Adipose tissue (tissue), 3 donors: ENCODE measurements around the gene PRDX5. TPM values are rescaled to one million over a fixed set of nuclear protein-coding genes. Genes with fewer than 3 reads are reported as not detected.
A peak's percentile ranks its signal among the peaks of the same experiment; 100 is the strongest.
"Not testable (repeated sequence)": the region's sequence is repeated elsewhere in the genome, so short reads cannot be mapped to it uniquely, and the experiment has no call there.

ENCODE experiments used
- H3K27ac ChIP-seq: one replicate; pipeline ENCODE4 v1.5.1; 2013; ENCODE audit warnings: low read depth, low read length
- WGBS, 3 donors: extraction: QIAGEN DNeasy Blood & Tissue Kit; methylation state at CpG; one replicate each; pipeline ENCODE4 v1.1.7; 2013; 5-methylcytosine and 5-hydroxymethylcytosine counted together
- polyA plus RNA-seq, 3 donors: library from polyadenylated mRNA; stranded (reverse); fragments of 200-250 nt; gene quantifications; one replicate each; pipeline ENCODE4 v1.2.3, GENCODE V29; 2013
- donor health status: healthy with polysubstance abuse.
- donor health status: Bipolar disorder and iron deficiency.
- donor health status: healthy.

The PRDX5 gene
- polyA plus RNA-seq, 3 donors: 183 to 391 (median 277) TPM

DNA sequence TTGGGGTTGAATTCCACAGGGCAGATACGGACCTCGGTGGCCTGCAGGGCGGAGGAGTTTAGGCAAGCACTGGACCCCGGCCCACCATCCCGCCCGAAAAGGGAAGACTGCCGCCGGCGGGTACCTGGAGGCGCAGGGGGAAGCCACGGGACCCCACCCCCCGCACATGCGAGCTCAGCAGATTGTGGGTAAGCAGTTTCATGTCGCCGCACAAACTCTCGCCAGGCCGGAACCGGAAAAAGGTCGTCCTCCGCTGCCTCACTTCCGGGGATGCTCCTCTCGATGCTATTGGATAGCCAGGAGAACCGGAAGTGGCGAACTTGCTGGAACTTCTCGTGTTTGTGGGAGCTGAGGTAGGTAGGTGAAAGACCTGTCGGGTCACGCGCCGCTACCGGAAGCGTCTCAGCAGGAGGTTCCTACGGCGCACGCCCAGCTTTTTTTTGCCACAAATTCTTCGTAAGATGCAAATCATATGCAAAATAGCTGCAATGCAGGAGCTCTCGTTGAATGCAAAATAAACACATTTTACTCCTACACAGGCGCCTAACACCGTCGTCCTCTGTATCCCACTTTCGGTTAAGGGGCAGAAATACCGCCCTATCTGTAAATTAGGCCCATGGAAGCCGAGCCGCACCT, 478 bp upstream of the PRDX5 start, which contains the start of gene TRMT112:
TSS of gene TRMT112 (minus strand) at position 235 of the 636 bp plus-strand sequence. CDS start at position 202, 33 bp downstream.
- WGBS, 3 donors: 0% methylated on average over 43 of the region's 43 CpGs
- peak within 1 kb of the TSS; percentile 63 for H3K27ac ChIP-seq

DNA sequence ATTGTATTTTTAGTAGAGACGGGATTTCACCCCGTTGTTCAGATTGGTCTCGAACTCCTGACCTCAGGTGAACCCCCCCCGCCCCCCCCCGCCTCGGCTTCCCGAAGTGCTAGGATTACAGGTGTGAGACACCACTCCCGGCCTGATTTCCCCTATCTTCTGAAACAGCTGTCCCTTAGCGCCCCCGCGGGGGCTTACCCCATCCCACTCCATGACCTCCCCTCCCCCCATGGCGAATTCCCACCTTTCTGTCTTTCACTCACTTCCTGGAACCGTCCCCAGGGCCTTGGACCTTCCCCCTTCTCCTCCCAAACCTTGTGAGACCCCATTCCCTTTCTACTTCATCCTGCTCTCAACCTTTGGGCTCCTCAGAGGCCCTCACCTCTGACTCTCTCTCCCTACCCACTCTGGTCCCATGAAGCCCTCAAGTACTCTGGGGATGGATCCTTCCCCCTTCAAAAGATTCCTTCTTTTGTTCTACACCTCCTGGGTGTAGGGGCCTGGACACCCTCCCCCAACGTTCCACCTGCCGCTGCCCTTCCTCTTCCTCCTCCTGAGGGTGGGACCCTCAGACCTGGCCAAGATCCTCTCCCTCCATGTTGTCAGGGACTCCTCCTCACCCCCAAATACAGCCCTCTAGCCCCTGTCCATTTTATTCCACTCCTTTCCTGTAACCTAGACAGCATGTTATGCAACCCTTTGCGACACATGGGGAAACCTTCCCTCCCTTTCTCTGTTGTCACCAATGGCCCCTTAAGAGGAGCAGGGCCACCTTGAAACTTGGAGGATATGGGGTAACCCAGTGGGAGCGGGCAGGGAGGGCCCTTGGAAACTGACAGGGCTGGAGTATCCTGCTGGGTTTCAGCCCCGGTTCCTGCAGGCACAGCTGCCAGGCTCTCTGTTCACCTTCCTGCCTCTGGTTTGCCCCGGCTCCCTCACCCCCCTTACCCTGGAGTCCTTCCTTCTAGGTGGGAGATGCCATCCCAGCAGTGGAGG, 1.1 kb downstream of the PRDX5 start:
- H3K27ac ChIP-seq: peak overlapping the region; percentile 4
- 16 to 23% (median 19%) methylated on average over 17 to 19 of the region's 19 CpGs for WGBS, 3 donors

DNA sequence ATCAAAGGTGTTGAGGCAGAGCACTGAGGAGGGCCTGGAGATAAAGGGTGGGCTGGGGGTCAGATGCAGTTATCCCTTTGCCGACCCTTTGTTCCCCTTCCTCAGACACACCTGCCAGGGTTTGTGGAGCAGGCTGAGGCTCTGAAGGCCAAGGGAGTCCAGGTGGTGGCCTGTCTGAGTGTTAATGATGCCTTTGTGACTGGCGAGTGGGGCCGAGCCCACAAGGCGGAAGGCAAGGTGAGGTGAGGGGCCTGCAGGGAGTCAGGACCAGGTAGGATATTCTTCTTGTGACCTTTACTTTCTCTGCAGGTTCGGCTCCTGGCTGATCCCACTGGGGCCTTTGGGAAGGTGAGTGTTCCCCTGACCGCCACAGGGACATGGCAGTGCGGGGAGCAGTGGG, 2.6 kb downstream of the PRDX5 start:
- no peak overlapping the region for H3K27ac ChIP-seq

DNA sequence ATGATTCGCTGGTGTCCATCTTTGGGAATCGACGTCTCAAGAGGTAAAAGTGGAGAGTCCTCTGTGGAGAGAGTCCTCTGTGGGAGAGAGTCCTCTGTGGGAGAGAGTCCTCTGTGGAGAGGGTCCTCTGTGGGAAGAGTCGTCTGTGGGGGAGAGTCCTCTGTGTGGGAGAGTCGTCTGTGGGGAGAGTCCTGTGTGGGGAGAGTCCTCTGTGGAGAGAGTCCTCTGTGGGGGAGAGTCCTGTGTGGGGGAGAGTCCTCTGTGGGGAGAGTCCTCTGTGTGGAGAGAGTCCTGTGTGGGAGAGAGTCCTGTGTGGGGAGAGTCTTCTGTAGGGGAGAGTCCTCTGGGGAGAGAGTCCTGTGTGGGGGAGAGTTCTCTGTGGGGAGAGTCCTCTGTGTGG, 3.1 kb downstream of the PRDX5 start:
- 81 to 84% (median 83%) methylated on average over 5 of the region's 5 CpGs for WGBS, 3 donors
- H3K27ac ChIP-seq: no peak overlapping the region

More for the DNA sequence above, 2.6 kb downstream of the PRDX5 start:
- WGBS, 3 donors: 92 to 95% (median 93%) methylated on average over 7 of the region's 7 CpGs

DNA sequence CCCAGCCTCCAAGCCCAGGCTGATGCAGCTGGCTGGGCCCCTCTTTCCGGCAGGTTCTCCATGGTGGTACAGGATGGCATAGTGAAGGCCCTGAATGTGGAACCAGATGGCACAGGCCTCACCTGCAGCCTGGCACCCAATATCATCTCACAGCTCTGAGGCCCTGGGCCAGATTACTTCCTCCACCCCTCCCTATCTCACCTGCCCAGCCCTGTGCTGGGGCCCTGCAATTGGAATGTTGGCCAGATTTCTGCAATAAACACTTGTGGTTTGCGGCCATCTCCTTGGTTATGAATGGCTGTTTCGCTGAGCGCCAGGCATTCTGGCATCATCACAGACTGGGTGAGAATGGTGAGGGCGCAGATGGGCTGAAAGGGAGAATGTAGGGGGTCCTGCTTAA, 3.6 kb downstream of the PRDX5 start:
- 56 to 91% (median 86%) methylated on average over 5 of the region's 5 CpGs for WGBS, 3 donors
- no peak overlapping the region for H3K27ac ChIP-seq

DNA sequence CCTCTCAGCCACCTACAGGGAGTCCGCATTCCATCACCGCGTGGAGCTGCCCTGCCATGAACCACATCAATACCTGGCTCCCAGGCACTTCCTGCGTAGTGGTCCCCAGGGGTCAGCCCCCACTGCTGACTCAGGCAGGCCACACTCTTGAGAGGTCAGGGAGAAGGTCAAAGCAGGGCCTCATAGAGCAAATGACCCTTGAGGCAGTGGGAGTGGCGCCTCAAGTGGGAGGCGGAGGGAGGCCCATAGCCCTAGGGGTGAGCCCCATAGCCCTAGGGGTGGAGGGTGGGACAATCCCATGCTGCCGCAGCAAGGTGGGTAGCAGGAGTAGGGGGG, 5.0 kb downstream of the PRDX5 start:
- 82 to 87% (median 83%) methylated on average over 7 of the region's 7 CpGs for WGBS, 3 donors
- no peak overlapping the region for H3K27ac ChIP-seq

DNA sequence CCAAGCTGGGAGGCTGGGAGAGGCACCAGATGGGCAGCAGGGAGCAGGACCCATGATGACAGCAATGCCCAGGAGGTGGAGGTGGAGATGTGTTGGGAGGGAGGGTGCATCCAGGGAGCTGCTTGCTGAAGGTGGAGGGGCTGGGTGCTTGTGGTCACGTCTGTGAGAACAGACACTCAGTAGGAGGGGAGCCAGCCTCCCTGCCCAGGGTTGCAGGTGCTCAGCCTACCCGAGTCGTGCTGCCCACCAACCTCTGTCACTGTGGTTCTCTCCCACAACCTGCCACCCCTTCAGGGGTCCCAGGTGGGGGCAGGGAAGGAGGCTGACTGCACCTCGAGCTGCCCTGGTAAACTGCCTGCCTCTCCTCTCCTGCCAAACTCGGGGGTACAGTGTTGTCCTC, 5.5 kb downstream of the PRDX5 start:
- H3K27ac ChIP-seq: no peak overlapping the region

DNA sequence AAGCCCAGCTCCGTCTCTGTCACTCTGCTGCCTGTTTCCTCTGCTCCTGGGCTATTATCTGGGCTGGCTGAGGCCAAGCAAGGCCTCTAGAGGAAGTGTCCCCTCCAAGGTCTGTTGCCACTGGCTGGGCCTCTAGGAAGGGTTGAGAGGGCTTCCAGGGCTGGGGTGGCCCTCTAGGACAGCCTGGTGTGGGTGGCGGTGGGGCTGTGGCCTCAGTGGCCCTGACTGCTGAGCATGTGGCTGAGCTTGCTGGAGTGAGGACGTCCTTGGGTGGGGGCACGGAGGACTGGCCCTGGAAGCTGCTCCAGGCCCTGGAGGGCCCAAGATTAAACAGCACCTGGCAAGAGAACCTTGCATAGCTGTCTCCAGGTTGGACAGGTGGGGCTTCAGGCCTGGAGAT, 6.1 kb downstream of the PRDX5 start:
- 77 to 85% (median 83%) methylated on average over 4 of the region's 4 CpGs for WGBS, 3 donors
- not testable (repeated sequence) for H3K27ac ChIP-seq

More for the DNA sequence above, 5.5 kb downstream of the PRDX5 start:
- WGBS, 3 donors: 65 to 76% (median 73%) methylated on average over 5 of the region's 5 CpGs

DNA sequence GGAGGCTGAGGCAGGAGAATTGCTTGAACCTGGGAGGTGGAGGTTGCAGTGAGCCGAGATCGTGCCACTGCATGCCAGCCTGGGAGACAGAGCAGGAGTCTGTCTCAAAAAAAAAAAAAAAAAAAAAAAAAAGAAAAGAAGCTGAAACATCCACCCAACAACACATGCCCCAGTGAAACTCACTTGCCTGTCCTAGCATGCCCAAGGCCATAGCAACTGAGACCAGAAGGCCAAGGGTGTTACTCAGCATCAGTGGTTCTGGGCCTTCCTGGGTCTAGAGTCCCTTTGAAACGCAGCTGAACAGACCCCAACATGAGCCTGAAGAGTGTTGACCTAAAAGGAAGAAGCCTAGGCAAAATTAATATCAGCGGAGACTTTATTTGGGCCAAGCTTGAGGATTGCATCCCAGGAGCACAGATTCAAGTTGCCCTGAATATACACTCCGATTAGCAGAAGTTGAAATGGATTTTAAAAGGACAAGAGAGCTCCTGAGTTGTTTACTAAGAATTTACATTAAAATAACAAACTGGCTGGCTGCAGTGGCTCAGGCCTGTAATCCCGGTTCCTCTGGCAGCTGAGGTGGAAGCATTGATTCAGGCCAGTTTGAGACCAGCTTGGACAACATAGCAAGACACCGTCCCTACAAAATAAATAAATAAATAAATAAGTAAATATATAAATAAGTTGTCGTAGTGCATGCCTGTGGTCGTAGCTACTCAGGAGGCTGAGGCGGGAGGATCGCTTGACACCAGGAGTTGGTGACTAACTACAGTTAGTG, 7.0 kb downstream of the PRDX5 start:
- no peak overlapping the region for H3K27ac ChIP-seq
- 88 to 92% (median 92%) methylated on average over 11 of the region's 11 CpGs for WGBS, 3 donors

DNA sequence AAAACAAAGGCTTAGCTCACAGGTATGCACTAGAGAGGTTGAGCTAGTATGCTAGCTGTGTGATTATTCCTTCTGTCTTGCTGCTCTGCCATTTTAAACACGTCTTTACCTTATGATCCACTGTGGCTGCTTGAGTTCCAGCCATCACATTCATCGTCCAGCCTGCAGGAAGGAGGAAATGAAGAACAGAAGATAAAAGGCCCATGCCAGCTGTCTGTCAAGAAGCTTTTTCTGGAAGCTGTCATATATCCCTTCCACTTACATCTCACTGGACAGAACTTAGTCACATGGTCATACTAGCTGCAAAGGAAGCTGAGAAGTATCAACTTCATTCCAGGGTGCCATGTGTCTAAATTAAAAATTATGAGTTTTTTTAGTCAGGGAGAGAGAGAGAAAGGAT, 9.5 kb downstream of the PRDX5 start:
- no peak overlapping the region for H3K27ac ChIP-seq
- WGBS, 3 donors: 85 to 92% (median 90%) methylated on average over 2 of the region's 2 CpGs

DNA sequence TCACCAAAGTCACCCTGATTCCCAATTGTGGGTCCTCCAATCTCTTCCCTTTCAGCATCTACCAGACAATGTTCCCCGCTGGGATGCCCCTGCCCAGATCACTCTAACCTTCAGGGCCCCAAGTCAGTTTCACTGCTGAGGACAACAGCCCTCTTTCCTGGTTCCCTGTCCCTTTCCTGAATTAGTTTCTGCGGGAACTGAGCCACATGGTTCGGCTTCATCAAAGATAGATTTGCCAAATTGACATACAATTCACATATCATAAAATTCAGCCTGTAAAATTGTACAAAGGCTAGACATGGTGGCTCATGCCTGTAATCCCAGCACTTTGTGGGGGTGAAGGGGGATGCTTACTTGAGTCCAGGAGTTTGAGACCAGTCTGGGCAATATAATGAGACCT, 10.1 kb downstream of the PRDX5 start:
- H3K27ac ChIP-seq: no peak overlapping the region
- 75 to 86% (median 82%) methylated on average over 3 of the region's 3 CpGs for WGBS, 3 donors

DNA sequence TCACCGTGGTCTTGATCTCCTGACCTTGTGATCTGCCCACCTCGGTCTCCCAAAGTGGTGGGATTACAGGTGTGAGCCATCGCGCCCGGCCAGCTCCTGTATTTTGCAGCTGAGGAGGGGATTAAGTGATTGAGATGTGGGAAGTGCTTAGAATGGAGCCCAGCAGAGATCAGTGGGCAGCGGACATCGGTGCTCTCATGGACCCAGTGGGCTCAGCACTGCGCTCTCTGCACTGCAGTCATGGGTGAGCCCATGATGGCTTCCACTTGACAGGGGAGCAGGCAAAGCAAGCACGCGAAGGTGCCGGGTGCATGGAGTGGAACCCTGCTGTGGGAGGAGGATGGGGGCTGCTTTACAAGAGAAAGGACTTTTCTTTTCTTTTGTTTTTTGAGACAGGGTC, 13.0 kb downstream of the PRDX5 start:
- WGBS, 3 donors: 83 to 90% (median 87%) methylated on average over 11 of the region's 11 CpGs
- no peak overlapping the region for H3K27ac ChIP-seq

DNA sequence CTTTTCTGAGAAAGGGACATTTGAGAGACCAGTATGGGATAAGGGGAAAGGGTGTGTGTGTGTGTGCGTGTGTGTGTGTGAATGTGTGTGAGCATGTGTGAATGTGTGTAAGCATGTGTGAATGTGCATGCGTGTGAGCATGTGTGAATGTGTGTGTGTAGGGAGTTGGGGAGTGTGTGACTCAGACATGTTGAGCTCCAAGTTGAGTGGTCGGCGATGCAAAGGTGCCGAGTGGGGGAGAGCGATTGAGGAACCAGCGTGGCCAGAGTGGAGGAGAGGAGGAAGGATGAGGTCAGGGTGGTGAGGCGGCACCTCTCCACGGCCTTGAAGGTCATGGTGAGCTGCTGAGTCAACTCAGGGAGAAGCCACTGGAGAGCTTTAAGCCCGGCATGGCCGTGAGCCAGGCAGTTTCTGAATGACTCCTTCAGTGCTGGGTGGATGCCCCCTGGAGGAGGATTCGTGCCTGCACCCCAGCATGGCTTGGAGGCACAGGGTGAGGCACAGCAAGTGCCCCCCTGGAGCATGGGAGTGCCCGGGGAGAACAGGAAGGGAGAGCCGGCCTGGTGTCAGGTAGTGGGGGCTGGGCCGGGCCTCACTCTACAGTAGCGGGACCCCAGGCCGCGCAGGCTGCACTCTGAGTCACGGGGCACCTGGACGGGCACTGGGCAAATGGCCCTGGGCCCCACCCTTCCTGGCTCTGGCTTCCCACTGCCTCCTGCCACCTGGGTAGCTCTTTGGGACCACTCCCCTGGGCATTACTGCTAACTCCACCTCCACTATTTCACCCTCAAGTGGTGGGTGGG, 13.8 kb downstream of the PRDX5 start:
- no peak overlapping the region for H3K27ac ChIP-seq
- 21 to 29% (median 23%) methylated on average over 15 to 20 of the region's 20 CpGs for WGBS, 3 donors

DNA sequence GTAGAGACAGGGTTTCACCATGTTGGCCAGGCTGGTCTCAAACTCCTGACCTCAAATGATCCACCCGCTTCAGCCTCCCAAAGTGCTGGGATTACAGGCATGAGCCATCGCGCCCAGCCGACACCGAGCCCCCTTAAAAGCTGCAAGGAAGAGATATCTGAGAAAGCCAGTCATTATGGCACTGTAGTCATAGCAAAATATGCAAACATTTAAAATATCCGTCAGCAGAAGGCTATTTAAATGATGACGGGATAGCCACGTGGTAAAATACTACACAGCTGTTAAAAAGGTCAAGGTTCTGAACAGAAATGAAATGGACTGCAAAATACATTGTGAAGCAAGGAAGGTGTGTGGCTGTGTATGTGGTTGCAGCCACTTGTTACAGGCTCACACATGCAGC, 15.6 kb downstream of the PRDX5 start:
- 91 to 94% (median 94%) methylated on average over 8 of the region's 8 CpGs for WGBS, 3 donors
- no peak overlapping the region for H3K27ac ChIP-seq

DNA sequence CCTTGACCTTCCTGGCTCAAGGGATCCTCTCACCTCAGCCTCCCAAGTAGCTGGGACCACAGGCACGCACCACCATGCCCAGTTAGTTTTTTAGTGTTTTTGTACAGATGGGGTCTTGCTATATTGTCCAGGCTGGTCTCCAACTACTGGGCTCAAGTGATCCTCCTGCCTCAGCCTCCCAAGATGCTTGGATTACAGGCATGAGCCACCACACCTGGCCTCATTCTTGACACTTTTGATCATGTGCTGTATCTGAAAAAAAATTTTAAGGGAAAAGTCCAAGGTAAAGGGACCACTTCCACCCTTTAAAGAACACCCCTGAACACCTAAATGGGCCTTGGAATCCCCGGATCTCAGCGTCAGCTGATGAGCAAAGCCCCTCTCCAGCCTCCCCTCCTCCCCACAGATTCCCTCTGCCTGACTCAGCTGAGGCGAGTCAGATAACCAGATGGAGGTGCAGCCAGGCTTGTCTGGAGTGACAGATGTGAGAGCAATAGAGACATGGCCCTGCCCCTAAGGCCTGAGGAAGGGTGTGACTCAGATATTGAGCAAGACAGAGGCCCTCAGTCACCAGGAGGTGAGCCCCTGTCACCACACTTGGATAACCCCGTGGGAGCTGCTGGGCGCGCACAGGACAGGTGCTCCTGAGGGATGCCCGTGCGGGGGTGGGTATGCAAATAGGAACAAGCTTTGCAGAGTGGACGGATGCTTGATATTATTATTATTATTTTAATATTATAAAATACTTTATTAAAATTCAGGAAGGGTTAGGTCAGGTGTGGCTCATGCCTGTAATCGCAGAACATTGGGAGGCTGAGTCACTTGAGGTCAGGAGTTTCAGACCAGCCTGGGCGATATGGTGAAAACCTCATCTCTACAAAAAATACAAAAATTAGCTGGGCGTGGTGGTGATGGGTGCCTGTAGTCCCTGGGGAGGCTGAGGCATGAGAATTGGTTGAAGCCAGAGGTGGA, 17.1 kb downstream of the PRDX5 start:
- 57 to 60% (median 57%) methylated on average over 13 of the region's 13 CpGs for WGBS, 3 donors
- H3K27ac ChIP-seq: no peak overlapping the region

DNA sequence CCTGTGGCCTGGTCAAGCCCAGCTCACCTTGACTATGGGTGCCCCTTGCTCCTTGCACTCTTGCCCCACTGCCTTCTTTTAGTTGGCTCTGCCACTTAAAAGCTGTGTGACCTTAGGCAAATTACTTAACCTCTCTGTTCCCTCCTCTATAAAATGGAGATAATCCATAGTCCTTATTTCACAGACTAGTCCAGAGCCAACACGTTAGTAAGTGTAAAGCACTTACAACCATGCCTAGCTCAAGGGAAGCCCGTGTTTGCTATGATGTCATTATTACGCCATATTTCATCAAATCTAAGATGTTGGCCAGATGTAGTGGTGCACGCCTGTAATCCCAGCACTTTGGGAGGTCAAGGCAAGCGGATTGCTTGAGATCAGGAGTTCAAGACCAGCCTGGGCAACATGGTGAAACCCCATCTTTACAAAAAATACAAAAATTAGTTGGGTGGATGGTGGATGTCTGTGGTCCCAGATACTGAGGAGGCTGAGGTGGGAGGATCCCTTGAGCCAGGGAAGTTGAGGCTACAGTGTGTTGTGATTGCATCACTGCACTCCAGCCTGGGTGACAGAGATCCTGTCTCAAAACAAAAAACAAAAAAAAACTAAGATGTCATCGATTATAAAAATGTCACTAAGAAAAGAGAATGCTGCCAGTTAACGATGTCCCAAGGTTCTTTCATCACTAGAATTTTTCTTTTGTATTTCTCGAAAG, 19.8 kb downstream of the PRDX5 start:
- no peak overlapping the region for H3K27ac ChIP-seq
- WGBS, 3 donors: 68 to 72% (median 68%) methylated on average over 8 of the region's 8 CpGs
